Measurements from ENCODE around the gene DAPK3.
A peak's percentile ranks its signal among the peaks of the same experiment; 100 is the strongest.

Gene DAPK3

GRCh38 chr19:3984908-3985642, 14.2 kb upstream of the DAPK3 start, which contains the start of gene EEF2:
Gene EEF2, minus strand, starts transcription at chr19:3985463. Its CDS starts 83 bp downstream, at chr19:3985380.
- ATAC-seq, result peak; percentile 24
- TF ChIP-seq, protein P1, sequence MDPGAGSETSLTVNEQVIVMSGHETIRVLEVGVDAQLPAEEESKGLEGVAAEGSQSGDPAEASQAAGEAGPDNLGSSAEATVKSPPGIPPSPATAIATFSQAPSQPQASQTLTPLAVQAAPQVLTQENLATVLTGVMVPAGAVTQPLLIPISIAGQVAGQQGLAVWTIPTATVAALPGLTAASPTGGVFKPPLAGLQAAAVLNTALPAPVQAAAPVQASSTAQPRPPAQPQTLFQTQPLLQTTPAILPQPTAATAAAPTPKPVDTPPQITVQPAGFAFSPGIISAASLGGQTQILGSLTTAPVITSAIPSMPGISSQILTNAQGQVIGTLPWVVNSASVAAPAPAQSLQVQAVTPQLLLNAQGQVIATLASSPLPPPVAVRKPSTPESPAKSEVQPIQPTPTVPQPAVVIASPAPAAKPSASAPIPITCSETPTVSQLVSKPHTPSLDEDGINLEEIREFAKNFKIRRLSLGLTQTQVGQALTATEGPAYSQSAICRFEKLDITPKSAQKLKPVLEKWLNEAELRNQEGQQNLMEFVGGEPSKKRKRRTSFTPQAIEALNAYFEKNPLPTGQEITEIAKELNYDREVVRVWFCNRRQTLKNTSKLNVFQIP (CRISPR knock-in tag; IDR thresholded peaks at IDR 0.05; ENCODE audit: borderline replicate concordance, low read depth), result peak; percentile 86; the same call in 1 of the 2 replicates
- TF ChIP-seq PPARA (CRISPR knock-in tag; IDR thresholded peaks at IDR 0.05; ENCODE audit: borderline replicate concordance), result no peak
- TF ChIP-seq ZFP3 (CRISPR knock-in tag; IDR thresholded peaks at IDR 0.05), result no peak; the same call in 1 of the 2 replicates

- TF ChIP-seq PPARA (CRISPR knock-in tag; IDR thresholded peaks at IDR 0.05; ENCODE audit: borderline replicate concordance) (no peak), TCF4 (CRISPR knock-in tag; IDR thresholded peaks at IDR 0.05; ENCODE audit: borderline replicate concordance) (no peak), ESRRG (CRISPR knock-in tag; IDR thresholded peaks at IDR 0.05) (no peak), ZFP30 (CRISPR knock-in tag; IDR thresholded peaks at IDR 0.05) (no peak), CSRNP3 (CRISPR knock-in tag; IDR thresholded peaks at IDR 0.05) (no peak)
- TF ChIP-seq, protein P2, sequence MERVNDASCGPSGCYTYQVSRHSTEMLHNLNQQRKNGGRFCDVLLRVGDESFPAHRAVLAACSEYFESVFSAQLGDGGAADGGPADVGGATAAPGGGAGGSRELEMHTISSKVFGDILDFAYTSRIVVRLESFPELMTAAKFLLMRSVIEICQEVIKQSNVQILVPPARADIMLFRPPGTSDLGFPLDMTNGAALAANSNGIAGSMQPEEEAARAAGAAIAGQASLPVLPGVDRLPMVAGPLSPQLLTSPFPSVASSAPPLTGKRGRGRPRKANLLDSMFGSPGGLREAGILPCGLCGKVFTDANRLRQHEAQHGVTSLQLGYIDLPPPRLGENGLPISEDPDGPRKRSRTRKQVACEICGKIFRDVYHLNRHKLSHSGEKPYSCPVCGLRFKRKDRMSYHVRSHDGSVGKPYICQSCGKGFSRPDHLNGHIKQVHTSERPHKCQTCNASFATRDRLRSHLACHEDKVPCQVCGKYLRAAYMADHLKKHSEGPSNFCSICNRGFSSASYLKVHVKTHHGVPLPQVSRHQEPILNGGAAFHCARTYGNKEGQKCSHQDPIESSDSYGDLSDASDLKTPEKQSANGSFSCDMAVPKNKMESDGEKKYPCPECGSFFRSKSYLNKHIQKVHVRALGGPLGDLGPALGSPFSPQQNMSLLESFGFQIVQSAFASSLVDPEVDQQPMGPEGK (CRISPR knock-in tag; IDR thresholded peaks at IDR 0.05; ENCODE audit: borderline replicate concordance), result no peak
- no peak for ATAC-seq
Measured at GRCh38 chr19:3984584-3984907, 13.6 kb upstream of the DAPK3 start.

GRCh38 chr19:3983936-3984583, 13.2 kb upstream of the DAPK3 start:
- TF ChIP-seq ZFP30 (CRISPR knock-in tag; IDR thresholded peaks at IDR 0.05), result no peak
- TF ChIP-seq ZNF70 (CRISPR knock-in tag; IDR thresholded peaks at IDR 0.05), result no peak
- TF ChIP-seq ZFP3 (CRISPR knock-in tag; IDR thresholded peaks at IDR 0.05), result no peak
- TF ChIP-seq PPARA (CRISPR knock-in tag; IDR thresholded peaks at IDR 0.05; ENCODE audit: borderline replicate concordance), result no peak
- TF ChIP-seq ZNF565 (CRISPR knock-in tag; conservative IDR thresholded peaks at IDR 0.05; ENCODE audit: low read depth), result no peak
- no peak for TF ChIP-seq ISL1 (CRISPR knock-in tag; IDR thresholded peaks at IDR 0.05)
- TF ChIP-seq CSDC2 (CRISPR knock-in tag; IDR thresholded peaks at IDR 0.05), result no peak
- TF ChIP-seq, protein P3, sequence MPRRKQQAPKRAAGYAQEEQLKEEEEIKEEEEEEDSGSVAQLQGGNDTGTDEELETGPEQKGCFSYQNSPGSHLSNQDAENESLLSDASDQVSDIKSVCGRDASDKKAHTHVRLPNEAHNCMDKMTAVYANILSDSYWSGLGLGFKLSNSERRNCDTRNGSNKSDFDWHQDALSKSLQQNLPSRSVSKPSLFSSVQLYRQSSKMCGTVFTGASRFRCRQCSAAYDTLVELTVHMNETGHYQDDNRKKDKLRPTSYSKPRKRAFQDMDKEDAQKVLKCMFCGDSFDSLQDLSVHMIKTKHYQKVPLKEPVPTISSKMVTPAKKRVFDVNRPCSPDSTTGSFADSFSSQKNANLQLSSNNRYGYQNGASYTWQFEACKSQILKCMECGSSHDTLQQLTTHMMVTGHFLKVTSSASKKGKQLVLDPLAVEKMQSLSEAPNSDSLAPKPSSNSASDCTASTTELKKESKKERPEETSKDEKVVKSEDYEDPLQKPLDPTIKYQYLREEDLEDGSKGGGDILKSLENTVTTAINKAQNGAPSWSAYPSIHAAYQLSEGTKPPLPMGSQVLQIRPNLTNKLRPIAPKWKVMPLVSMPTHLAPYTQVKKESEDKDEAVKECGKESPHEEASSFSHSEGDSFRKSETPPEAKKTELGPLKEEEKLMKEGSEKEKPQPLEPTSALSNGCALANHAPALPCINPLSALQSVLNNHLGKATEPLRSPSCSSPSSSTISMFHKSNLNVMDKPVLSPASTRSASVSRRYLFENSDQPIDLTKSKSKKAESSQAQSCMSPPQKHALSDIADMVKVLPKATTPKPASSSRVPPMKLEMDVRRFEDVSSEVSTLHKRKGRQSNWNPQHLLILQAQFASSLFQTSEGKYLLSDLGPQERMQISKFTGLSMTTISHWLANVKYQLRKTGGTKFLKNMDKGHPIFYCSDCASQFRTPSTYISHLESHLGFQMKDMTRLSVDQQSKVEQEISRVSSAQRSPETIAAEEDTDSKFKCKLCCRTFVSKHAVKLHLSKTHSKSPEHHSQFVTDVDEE (CRISPR knock-in tag; IDR thresholded peaks at IDR 0.05), result no peak
- TF ChIP-seq ZNF8 (CRISPR knock-in tag; IDR thresholded peaks at IDR 0.05), result no peak
- TF ChIP-seq OSR1 (CRISPR knock-in tag; IDR thresholded peaks at IDR 0.05), result no peak
- no peak for TF ChIP-seq TOX (CRISPR knock-in tag; IDR thresholded peaks at IDR 0.05; ENCODE audit: borderline replicate concordance)
- no peak for TF ChIP-seq ARNTL (CRISPR knock-in tag; IDR thresholded peaks at IDR 0.05; ENCODE audit: borderline replicate concordance, low read depth)
- TF ChIP-seq GLIS3 (CRISPR knock-in tag; IDR thresholded peaks at IDR 0.05), result no peak
- TF ChIP-seq TCF4 (CRISPR knock-in tag; IDR thresholded peaks at IDR 0.05; ENCODE audit: borderline replicate concordance), result no peak
- no peak for TF ChIP-seq CREB5 (CRISPR knock-in tag; IDR thresholded peaks at IDR 0.05; ENCODE audit: low read depth)
- TF ChIP-seq, protein P2 (CRISPR knock-in tag; IDR thresholded peaks at IDR 0.05; ENCODE audit: borderline replicate concordance), result no peak
- no peak for TF ChIP-seq ZC3H10 (CRISPR knock-in tag; IDR thresholded peaks at IDR 0.05)
- no peak for TF ChIP-seq ESRRG (CRISPR knock-in tag; IDR thresholded peaks at IDR 0.05)
- no peak for TF ChIP-seq BACH2 (CRISPR knock-in tag; IDR thresholded peaks at IDR 0.05; ENCODE audit: borderline replicate concordance)
- TF ChIP-seq, protein P1 (CRISPR knock-in tag; IDR thresholded peaks at IDR 0.05; ENCODE audit: borderline replicate concordance, low read depth), result no peak
- no peak; the same call in 1 of the 3 replicates for ATAC-seq
